Hepatocyte (in vitro differentiated cells): ENCODE data around the gene RRAGC. TPM values are rescaled to one million over a fixed set of nuclear protein-coding genes. Genes with fewer than 3 reads are reported as not detected.

ENCODE experiments used
- DNase-seq: peaks from one replicate; pipeline ENCODE4 v3.0.0-alpha.2; 2016; ENCODE audit warnings: low spot score
- H2AFZ ChIP-seq: fragments of 200-600 bp; sonication (generic); 2 replicates; pipeline ENCODE4 v1.6.0; 2016; ENCODE audit warnings: antibody characterized with exemption, mild to moderate bottlenecking
- H3K27ac ChIP-seq: fragments of 200-600 bp; sonication (generic); 2 replicates; pipeline ENCODE4 v1.5.1; 2016; ENCODE audit warnings: mild to moderate bottlenecking
- H3K27me3 ChIP-seq: fragments of 200-600 bp; sonication (generic); 2 replicates; pipeline ENCODE4 v1.6.1; 2016
- H3K36me3 ChIP-seq: fragments of 200-600 bp; sonication (generic); replicated peaks from 2 replicates; pipeline ENCODE4 v1.5.1; 2016; ENCODE audit warnings: low read depth; ENCODE audit not compliant: insufficient read depth
- H3K4me1 ChIP-seq: fragments of 200-600 bp; sonication (generic); 2 replicates; pipeline ENCODE4 v1.5.1; 2016; ENCODE audit warnings: mild to moderate bottlenecking, moderate library complexity; ENCODE audit not compliant: insufficient read depth
- H3K4me2 ChIP-seq: fragments of 200-600 bp; sonication (generic); 2 replicates; pipeline ENCODE4 v1.6.0; 2016
- H3K4me3 ChIP-seq: fragments of 200-600 bp; sonication (generic); 2 replicates; pipeline ENCODE4 v1.5.1; 2016; ENCODE audit warnings: mild to moderate bottlenecking
- H3K79me2 ChIP-seq: fragments of 200-600 bp; sonication (generic); 2 replicates; pipeline ENCODE4 v1.6.0; 2017; ENCODE audit warnings: mild to moderate bottlenecking
- H3K9me2 ChIP-seq: fragments of 200-600 bp; sonication (generic); replicated peaks from 2 replicates; pipeline ENCODE4 v1.6.0; 2017; ENCODE audit warnings: mild to moderate bottlenecking; ENCODE audit not compliant: insufficient read depth
- H3K9me3 ChIP-seq: fragments of 200-600 bp; sonication (generic); 2 replicates; pipeline ENCODE4 v1.5.1; 2016; ENCODE audit warnings: low read depth, mild to moderate bottlenecking
- H4K20me1 ChIP-seq: fragments of 200-600 bp; sonication (generic); 2 replicates; pipeline ENCODE4 v1.6.0; 2016; ENCODE audit warnings: mild to moderate bottlenecking; ENCODE audit not compliant: insufficient read depth, poor library complexity, severe bottlenecking
- CTCF ChIP-seq: fragments of 200-600 bp; sonication (generic); IDR thresholded peaks from 2 replicates; pipeline ENCODE4 v1.5.1; 2016; ENCODE audit warnings: antibody characterized with exemption, mild to moderate bottlenecking; ENCODE audit not compliant: poor library complexity
- EZH2 ChIP-seq: fragments of 200-600 bp; sonication (generic); IDR thresholded peaks from 2 replicates; pipeline ENCODE4 v1.6.1; 2016; ENCODE audit warnings: antibody characterized with exemption, mild to moderate bottlenecking, borderline replicate concordance
- EZH2phosphoT487 ChIP-seq: fragments of 200-600 bp; sonication (generic); IDR thresholded peaks from one replicate; pipeline ENCODE4 v1.6.1; 2018; ENCODE audit warnings: antibody characterized with exemption, mild to moderate bottlenecking, low read depth, moderate library complexity; ENCODE audit not compliant: unreplicated experiment, severe bottlenecking
- WGBS: methylation state at CpG from one replicate; pipeline ENCODE4 v1.1.6; 2016; ENCODE audit warnings: low lambda C conversion rate; ENCODE audit errors: missing lambda C conversion rate; 5-methylcytosine and 5-hydroxymethylcytosine counted together
- polyA plus RNA-seq: library from polyadenylated mRNA; unstranded; fragments of >200 nt; fragmentation: Nextera tagmentation; extraction: Ambion mirVana; gene quantifications from 2 replicates; pipeline ENCODE4 v1.2.1, GENCODE V29; 2016
- total RNA-seq: library from RNA; depleted of rRNA; stranded (reverse); fragments of >200 nt; gene quantifications from 2 replicates; pipeline ENCODE4 v1.2.3, GENCODE V29; 2014

Gene RRAGC
- 28.0 and 36.6 TPM in 2 replicates for total RNA-seq
- 21.7 and 26.3 TPM in 2 replicates for polyA plus RNA-seq

- H3K9me3 ChIP-seq = no peaks in the 10 kb centered on the region
- peak within 1 kb of the TSS; percentile 91 for H3K27ac ChIP-seq
- peak within 1 kb of the TSS; percentile 92 for H3K4me2 ChIP-seq
- peak within 1 kb of the TSS; percentile 77 for H3K4me3 ChIP-seq
- H4K20me1 ChIP-seq = peaks cover 41% of the 10 kb centered on the region
- no peaks in the 10 kb centered on the region for H3K36me3 ChIP-seq
- TF ChIP-seq EZH2 (no peak), EZH2phosphoT487 (no peak), CTCF (no peak)
- under 1% methylated on average over 27 of the region's 70 CpGs for whole genome bisulfite sequencing
- H3K27me3 ChIP-seq = no peaks in the 10 kb centered on the region
- H3K79me2 ChIP-seq = peaks cover 87% of the 10 kb centered on the region
- peaks cover 23% of the 10 kb centered on the region for H3K4me1 ChIP-seq
- no peaks in the 10 kb centered on the region for H3K9me2 ChIP-seq
- peak; percentile 99 for DNase-seq
- peak within 1 kb of the TSS; percentile 70 for H2AFZ ChIP-seq
These were observed at the start of gene RRAGC for GRCh38 chr1:38859561-38860453. Gene RRAGC (minus strand): TSS chr1:38859772. CDS start chr1:38859646, 126 bp downstream.

DNA sequence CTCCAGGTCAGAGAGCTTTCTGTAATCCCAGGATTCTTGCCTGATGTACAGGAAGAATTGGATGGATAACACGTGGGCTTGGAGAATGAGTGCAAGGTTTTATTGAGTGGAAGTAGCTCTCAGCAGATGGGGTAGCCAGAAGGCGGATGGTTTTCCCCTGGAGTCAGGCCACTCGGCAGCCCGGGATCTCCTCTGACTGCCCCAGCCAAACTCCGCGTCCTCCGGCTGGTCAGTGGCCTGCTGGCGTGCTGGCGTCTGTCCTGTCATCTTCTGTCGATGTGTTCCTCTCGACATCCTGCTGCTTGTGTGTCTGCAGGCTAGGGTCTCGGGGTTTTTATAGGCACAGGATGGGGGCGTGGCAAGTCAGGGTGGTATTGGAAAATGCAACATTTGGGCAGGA is 49.2 kb upstream of the RRAGC start:
- Histone ChIP-seq H3K4me3 (no peak overlapping the region), H3K9me2 (no peaks in the 10 kb centered on the region), H3K36me3 (no peaks in the 10 kb centered on the region), H3K4me1 (no peaks in the 10 kb centered on the region), H3K27me3 (no peaks in the 10 kb centered on the region), H3K4me2 (no peak overlapping the region), H3K79me2 (no peaks in the 10 kb centered on the region), H4K20me1 (no peaks in the 10 kb centered on the region), H3K27ac (no peak overlapping the region), H3K9me3 (no peaks in the 10 kb centered on the region), H2AFZ (no peak overlapping the region)
- no peak for DNase-seq
- WGBS = 82% methylated on average over 13 of the region's 13 CpGs
- TF ChIP-seq EZH2 = no peak
- TF ChIP-seq CTCF = no peak
- no peak for TF ChIP-seq EZH2phosphoT487

GRCh38 chr1:38905985-38906384 is 46.4 kb upstream of the RRAGC start:
- H3K9me2 ChIP-seq = no peaks in the 10 kb centered on the region
- no peak overlapping the region for H2AFZ ChIP-seq
- no peaks in the 10 kb centered on the region for H4K20me1 ChIP-seq
- no peak overlapping the region for H3K27ac ChIP-seq
- TF ChIP-seq EZH2 (no peak), EZH2phosphoT487 (no peak), CTCF (no peak)
- no peak overlapping the region for H3K4me3 ChIP-seq
- H3K36me3 ChIP-seq = no peaks in the 10 kb centered on the region
- 92% methylated on average over 2 of the region's 2 CpGs for WGBS
- no peaks in the 10 kb centered on the region for H3K27me3 ChIP-seq
- H3K79me2 ChIP-seq = no peaks in the 10 kb centered on the region
- H3K9me3 ChIP-seq = no peaks in the 10 kb centered on the region
- H3K4me1 ChIP-seq = no peaks in the 10 kb centered on the region
- DNase-seq = no peak
- no peak overlapping the region for H3K4me2 ChIP-seq
